K562 (cell line): ENCODE measurements around the gene POLR3E. TPM values are rescaled to one million over a fixed set of nuclear protein-coding genes. Genes with fewer than 3 reads are reported as not detected.

ENCODE experiments used
- ATAC-seq: fragments of 200-7000 bp; cut with Tn5 transposase; 3 replicates; pipeline ENCODE4 v1.9.1; 2020; ENCODE audit warnings: moderate library complexity
- BruUV-seq: library from RNA; stranded (reverse); fragments of 400-500 nt; replicated peaks from 2 replicates; lab custom pipeline; 2021; lab: Mats Ljungman, UMichigan
- CTCF ChIA-PET: fragments of 300-600 bp; formaldehyde crosslinking; extraction: SDS; loops from one replicate; lab custom pipeline; 2021; ENCODE audit warnings: low intra/inter-chr PET ratio; lab: Yijun Ruan, JAX
- POLR2A ChIA-PET: fragments of 300-600, 350-650 bp; sonication (Branson Sonifier 250); formaldehyde crosslinking; extraction: SDS; loops from one replicate; lab custom pipeline; 2021; ENCODE audit warnings: antibody characterized with exemption, inconsistent platforms; lab: Yijun Ruan, JAX
- DNase-seq, 4 experiments: peaks; one replicate each; pipeline versions ENCODE4 v3.0.0 to v3.0.0-alpha.2; 2011 to 2018; ENCODE audit warnings: low spot score in 3 of 4, mixed read lengths in 3 of 4; ENCODE audit errors: extremely low read depth in 1 of 4
- FAIRE-seq: peaks from 2 replicates; lab custom pipeline; 2011; peaks lifted over from hg19 to GRCh38; lab: Jason Lieb, UNC
- H2AFZ ChIP-seq: 2 replicates; pipeline ENCODE4 v1.6.0; 2011; ENCODE audit warnings: low read depth, low read length, control low read depth, inconsistent platforms
- H3K27ac ChIP-seq: fragments of 200-600 bp; 3 replicates; pipeline ENCODE4 v1.8.0; 2011; ENCODE audit warnings: low read depth, mild to moderate bottlenecking, control low read depth, inconsistent platforms, low read length, moderate library complexity, mixed read lengths; ENCODE audit errors: extremely low read depth
- H3K27me3 ChIP-seq, 2 experiments: fragments of 300-600 bp in 1 of 2; 2 replicates in 1 of 2; 3 replicates in 1 of 2; pipeline versions ENCODE4 v1.6.0 to v1.8.0; 2011; ENCODE audit warnings: inconsistent platforms in 2 of 2, low read length in 2 of 2, mild to moderate bottlenecking in 1 of 2, mixed read lengths in 1 of 2, moderate library complexity in 1 of 2; ENCODE audit not compliant: control insufficient read depth in 2 of 2, insufficient read depth in 2 of 2
- H3K36me3 ChIP-seq: fragments of 300-600 bp; 3 replicates; pipeline ENCODE4 v1.8.0; 2011; ENCODE audit warnings: mild to moderate bottlenecking, low read length, inconsistent platforms; ENCODE audit not compliant: control insufficient read depth, insufficient read depth
- H3K4me1 ChIP-seq, 2 experiments: fragments of 200-600 bp in 1 of 2; replicated peaks in 1 of 2; 2 replicates in 1 of 2; 3 replicates in 1 of 2; pipeline versions ENCODE4 v1.5.1 to v1.8.0; 2011; ENCODE audit warnings: inconsistent platforms in 2 of 2, low read length in 2 of 2, mild to moderate bottlenecking in 1 of 2, mixed read lengths in 1 of 2, moderate library complexity in 1 of 2; ENCODE audit not compliant: control insufficient read depth in 2 of 2, insufficient read depth in 2 of 2
- H3K4me2 ChIP-seq: 2 replicates; pipeline ENCODE4 v1.6.1; 2011; ENCODE audit warnings: low read length, control low read depth, inconsistent platforms, mixed read lengths; ENCODE audit not compliant: insufficient read depth
- H3K4me3 ChIP-seq: fragments of 200-600 bp; sonication (generic), shearing (Covaris generic); 2 replicates; pipeline ENCODE4 v1.5.1; 2016; ENCODE audit warnings: control low read depth, inconsistent platforms
- H3K79me2 ChIP-seq: fragments of 200-600 bp; 3 replicates; pipeline ENCODE4 v1.8.0; 2011; ENCODE audit warnings: low read length, inconsistent platforms; ENCODE audit not compliant: control insufficient read depth, insufficient read depth
- H3K9ac ChIP-seq, 2 experiments: 2 replicates each; pipeline versions ENCODE4 v1.6.0 to v1.6.1; 2011; ENCODE audit warnings: low read depth in 2 of 2, low read length in 2 of 2, control low read depth in 1 of 2, inconsistent platforms in 1 of 2, mild to moderate bottlenecking in 1 of 2, mixed read lengths in 1 of 2; ENCODE audit not compliant: insufficient read depth in 1 of 2
- H3K9me1 ChIP-seq: one replicate; pipeline ENCODE4 v1.6.0; 2011; ENCODE audit warnings: inconsistent platforms, mild to moderate bottlenecking, low read length, moderate library complexity; ENCODE audit not compliant: control insufficient read depth, insufficient read depth
- H3K9me3 ChIP-seq: replicated peaks from 2 replicates; pipeline ENCODE4 v1.5.1; 2011; ENCODE audit warnings: low read depth, low read length, inconsistent platforms; ENCODE audit not compliant: control insufficient read depth, insufficient read depth
- H4K20me1 ChIP-seq: replicated peaks from 2 replicates; pipeline ENCODE4 v1.6.1; 2011; ENCODE audit warnings: low read length, inconsistent platforms, mixed read lengths; ENCODE audit not compliant: control insufficient read depth, insufficient read depth
- HCFC1 ChIP-seq: IDR thresholded peaks from 2 replicates; pipeline ENCODE4 v1.6.1; 2012; ENCODE audit warnings: low read depth, low read length, improper control_type of control experiment
- MTA2 ChIP-seq: fragments of 450-650 bp; IDR thresholded peaks from 2 replicates; pipeline ENCODE4 v1.6.1; 2016; ENCODE audit warnings: low read depth
- POU5F1 ChIP-seq: fragments of 150-350 bp; IDR thresholded peaks from 2 replicates; pipeline ENCODE4 v1.6.1; 2014; ENCODE audit warnings: borderline replicate concordance, low read length, low read depth, mild to moderate bottlenecking; ENCODE audit not compliant: partially characterized antibody
- RBM25 ChIP-seq: fragments of 200-400 bp; formaldehyde crosslinking; IDR thresholded peaks from 2 replicates; pipeline ENCODE4 v1.6.1; 2018; ENCODE audit warnings: low read length, low read depth, moderate library complexity; ENCODE audit not compliant: severe bottlenecking
- ZKSCAN8 ChIP-seq: fragments of 200-800 bp; sonication (Bioruptor generic); IDR thresholded peaks from 2 replicates; pipeline ENCODE4 v1.6.1; 2016; ENCODE audit warnings: missing genetic modification characterization, missing compliant biosample characterization
- WGBS: fragments of 100-300 bp; shearing (Covaris generic); methylation state at CpG from one replicate; pipeline ENCODE4 v1.1.6; 2016; ENCODE audit warnings: low coverage, mixed read lengths; ENCODE audit not compliant: insufficient coverage; ENCODE audit errors: missing lambda C conversion rate; 5-methylcytosine and 5-hydroxymethylcytosine counted together
- in situ Hi-C: fragments of 300-500 bp; cut with MboI; formaldehyde crosslinking; loops from 4 replicates; pipeline ENCODE4 v1.15.0; 2018; ENCODE audit warnings: inconsistent platforms, mixed read lengths
- intact Hi-C: fragments of 100-400 bp; cut with micrococcal nuclease; formaldehyde crosslinking; loops from 2 replicates; pipeline ENCODE4 v1.14.2; 2022
- polyA plus RNA-seq, 8 experiments: library from polyadenylated mRNA; depleted of rRNA in 4 of 8; stranded (reverse) in 5 of 8; unstranded in 3 of 8; fragments of >200 nt; fragmentation: Nextera tagmentation in 2 of 8; fragmentation: Illumina TruSeq in 1 of 8; extraction: Ambion mirVana in 2 of 8; extraction: Trizol in 1 of 8; gene quantifications; 2 replicates each; pipeline versions ENCODE4 v1.2.1 to v1.2.3, GENCODE V29; 2011 to 2014; ENCODE audit warnings: inconsistent platforms in 1 of 8, missing spikeins in 1 of 8
- total RNA-seq, 7 experiments: library from RNA; depleted of rRNA in 6 of 7; stranded (reverse); fragments of >200 nt in 6 of 7; fragmentation: Illumina TruSeq in 2 of 7; extraction: Trizol in 2 of 7; gene quantifications; 2 replicates each; pipeline versions ENCODE4 v1.2.1 to v1.2.3, GENCODE V29; 2011 to 2021; ENCODE audit warnings: low replicate concordance in 1 of 7

The POLR3E gene
- total and polyA plus RNA-seq, 9 of the 15 experiments (the other 6 are each of a cell fraction or from before 2014, with no cell fraction given), result 17.7 to 151 (median 82.6) TPM

GRCh38 chr16:22274916-22275315 lies 22.3 kb upstream of the POLR3E start:
- ChIA-PET POLR2A (interaction anchor here (0.8 to 2.6 kb wide), 3 partner anchors 11 to 45 kb away, joined by 3 to 9 read pairs (median 3); no protein-coding TSS in a partner anchor), CTCF (no interaction called here)
- TF ChIP-seq HCFC1, result no peak
- no peak for TF ChIP-seq POU5F1
- peak; percentile 36 for TF ChIP-seq RBM25
- TF ChIP-seq ZKSCAN8 (CRISPR knock-in tag), result peak; percentile 97
- TF ChIP-seq MTA2, result no peak
- in situ Hi-C loops, result no loop called here
- no peak for FAIRE-seq
- no TSS peak for BruUV-seq
- H3K36me3 ChIP-seq, result peaks cover 78% of the 10 kb centered on the region; the same call in 2 of the 3 replicates
- H3K27ac ChIP-seq, result no peak overlapping the region
- H3K9me3 ChIP-seq, result no peaks in the 10 kb centered on the region
- no peak for ATAC-seq
- DNase-seq, result no peak
- 100% methylated on average over 1 of the region's 1 CpG for WGBS
- H3K79me2 ChIP-seq, result no peaks in the 10 kb centered on the region
- H3K9ac ChIP-seq, result no peak overlapping the region
- H3K9me1 ChIP-seq, result no peaks in the 10 kb centered on the region
- H3K4me1 ChIP-seq, result no peaks in the 10 kb centered on the region; a peak in 1 of 5 replicates
- H2AFZ ChIP-seq, result no peak overlapping the region
- intact Hi-C loops, result no loop called here
- H3K27me3 ChIP-seq, result no peaks in the 10 kb centered on the region
- no peaks in the 10 kb centered on the region for H4K20me1 ChIP-seq
- no peak overlapping the region for H3K4me2 ChIP-seq
- H3K4me3 ChIP-seq, result no peak overlapping the region
